GM19468 (cell line): Measurements from ENCODE around the gene B3GAT1.

Source experiments
- ATAC-seq: cut with Tn5 transposase; IDR thresholded peaks from one replicate; pipeline ENCODE4 v1.9.1; 2021; ENCODE audit warnings: mild to moderate bottlenecking, moderate library complexity, moderate number of reproducible peaks; ENCODE audit not compliant: unreplicated experiment; ENCODE audit errors: extremely low read depth

B3GAT1 gene

GRCh38 chr11:134442246-134442645 lies 30.2 kb upstream of the B3GAT1 start:
- ATAC-seq = no peak

DNA sequence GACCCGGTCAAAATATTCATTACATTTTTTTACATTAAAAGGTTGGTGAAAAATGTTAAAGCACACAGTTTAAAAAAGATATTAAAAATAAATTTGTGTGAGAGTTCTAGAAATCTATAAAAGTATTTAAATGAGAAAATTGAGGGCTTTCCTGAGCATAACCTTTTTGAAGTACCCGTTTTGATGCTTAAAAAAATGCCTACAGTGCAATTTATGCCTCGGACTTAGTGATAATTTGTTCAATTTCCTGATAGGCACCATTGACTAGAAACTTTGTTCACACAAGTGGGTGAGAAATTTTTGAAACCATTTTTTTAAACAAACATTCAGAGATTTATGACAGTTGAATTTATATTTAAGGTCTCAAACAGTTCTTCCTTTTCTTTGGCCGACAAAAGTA lies 29.7 kb upstream of the B3GAT1 start:
- ATAC-seq = no peak

- no peak for ATAC-seq
Measured at GRCh38 chr11:134441281-134441680, 29.2 kb upstream of the B3GAT1 start.

DNA sequence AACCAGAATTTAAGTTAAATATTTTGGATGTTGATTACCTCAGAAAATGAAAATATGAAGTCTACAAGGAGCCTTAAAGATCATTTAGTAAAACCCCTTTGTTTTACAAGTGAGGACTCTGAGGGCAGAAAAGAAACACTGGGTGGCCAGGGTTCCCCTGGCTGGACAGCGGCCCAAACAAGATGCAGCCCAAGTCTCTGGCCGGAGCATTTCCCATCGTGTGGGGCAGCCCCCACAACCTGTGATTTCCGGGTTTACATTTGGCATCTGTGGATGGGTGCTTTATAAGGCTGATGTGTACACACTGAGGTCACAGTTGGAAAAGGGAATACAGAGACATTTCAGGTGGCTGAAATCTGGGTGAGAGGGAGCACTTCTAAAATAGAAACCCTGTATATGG lies 28.8 kb upstream of the B3GAT1 start:
- ATAC-seq = no peak

GRCh38 chr11:134438542-134439537 lies 26.8 kb upstream of the B3GAT1 start:
- no peak for ATAC-seq

DNA sequence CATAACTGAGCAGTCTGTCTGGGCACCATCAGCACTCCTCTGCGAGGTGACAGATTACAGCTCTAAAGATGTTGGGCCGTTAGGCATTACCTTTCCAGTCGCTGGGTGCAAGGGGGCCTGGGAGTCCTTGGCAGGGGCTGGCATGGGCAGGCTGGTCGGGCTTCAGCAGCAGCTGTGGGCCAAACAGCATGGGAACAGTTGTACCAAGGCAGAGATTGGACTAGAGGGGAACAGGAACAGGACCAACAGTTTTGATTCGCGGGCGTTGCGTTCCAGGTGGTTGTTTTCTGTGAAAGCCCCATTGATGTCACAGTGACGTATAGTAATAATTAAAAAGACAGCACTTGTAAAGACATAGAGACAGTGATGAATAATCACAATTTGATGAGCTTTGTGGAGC lies 25.8 kb upstream of the B3GAT1 start:
- ATAC-seq = no peak

GRCh38 chr11:134436781-134437180 lies 24.7 kb upstream of the B3GAT1 start:
- no peak for ATAC-seq

DNA sequence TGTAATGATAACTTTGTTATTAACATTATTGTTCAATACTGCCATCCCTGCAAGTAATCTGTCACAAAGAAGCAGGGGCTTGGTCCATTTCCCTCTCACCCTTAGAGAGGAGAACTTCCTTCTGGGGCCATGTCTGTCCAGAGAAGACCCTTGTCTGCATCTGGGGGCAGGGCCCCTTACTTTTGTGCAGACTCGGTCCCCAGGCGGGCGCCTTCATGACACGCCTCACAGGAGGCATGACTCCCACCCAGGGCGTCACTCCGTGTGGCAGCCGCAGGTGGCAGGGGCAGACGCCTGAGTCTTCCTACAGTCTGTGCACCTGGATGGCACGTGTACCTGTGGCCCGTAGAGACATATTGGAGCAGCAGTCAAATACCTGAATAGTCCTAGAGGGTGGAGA lies 21.8 kb upstream of the B3GAT1 start:
- ATAC-seq = no peak

DNA sequence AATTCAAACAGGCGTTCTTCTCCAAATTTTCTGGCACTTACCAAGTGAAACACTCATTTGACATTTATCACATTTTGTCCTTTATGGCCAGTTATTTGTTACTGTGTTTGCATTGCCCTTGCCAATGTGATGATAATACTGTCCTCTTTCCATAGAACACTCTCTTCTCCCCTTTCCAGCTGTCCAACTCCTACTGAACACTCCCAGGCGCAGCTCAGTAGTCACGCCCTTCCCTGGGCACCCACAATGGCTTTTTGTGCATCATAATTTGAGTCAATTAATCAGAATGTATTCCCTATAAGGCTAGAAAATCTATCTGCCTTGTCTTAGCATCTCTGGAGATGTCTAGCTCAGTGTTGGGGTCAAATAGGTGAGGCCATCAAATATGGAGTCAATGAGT lies 21.2 kb upstream of the B3GAT1 start:
- no peak for ATAC-seq

GRCh38 chr11:134432776-134433175 lies 20.7 kb upstream of the B3GAT1 start:
- ATAC-seq = no peak

DNA sequence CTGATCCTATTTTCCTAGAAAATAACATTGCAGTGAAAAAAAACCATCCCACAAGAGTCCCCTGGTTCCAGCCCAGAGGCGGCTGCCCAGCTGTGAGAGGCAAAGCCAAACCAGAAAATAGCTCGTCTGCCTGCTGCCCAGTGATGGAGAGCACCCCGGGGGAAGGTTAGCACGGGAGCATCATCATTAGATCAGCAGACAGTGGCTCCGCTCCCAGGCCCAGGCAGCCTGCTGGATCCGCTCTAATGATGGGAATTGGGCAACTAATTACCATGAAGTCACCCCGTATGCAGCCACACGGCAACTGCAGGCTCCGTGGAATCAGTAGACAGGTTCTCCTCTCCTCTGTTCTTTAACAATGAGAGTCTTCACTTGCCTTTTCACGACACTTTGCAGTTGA lies 17.1 kb upstream of the B3GAT1 start:
- no peak for ATAC-seq

- ATAC-seq = no peak
Measured at GRCh38 chr11:134425816-134426536, 13.9 kb upstream of the B3GAT1 start.

- ATAC-seq = no peak
Measured at GRCh38 chr11:134425413-134425812, 13.4 kb upstream of the B3GAT1 start.

DNA sequence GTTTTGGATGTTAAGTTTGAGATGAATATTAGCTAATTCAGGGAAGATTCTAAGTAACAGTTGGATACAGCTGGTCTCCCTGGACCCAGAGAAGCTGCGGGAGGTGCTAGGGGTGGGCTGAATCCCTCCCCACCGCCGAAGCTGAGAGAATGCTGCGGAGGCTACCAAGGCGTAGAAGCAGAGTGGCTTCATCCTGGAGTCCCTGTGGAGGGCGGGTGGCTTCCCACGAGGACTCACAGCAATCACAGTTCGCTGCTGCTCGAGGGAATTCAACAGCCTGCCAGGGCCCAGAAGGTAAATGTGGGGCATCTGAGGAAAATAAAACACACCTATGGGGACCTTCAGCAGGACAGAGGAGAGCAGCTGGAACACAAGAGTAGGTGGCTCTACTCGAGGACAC lies 11.1 kb upstream of the B3GAT1 start:
- no peak for ATAC-seq

- ATAC-seq = no peak
Measured at GRCh38 chr11:134417871-134418840, 6.1 kb upstream of the B3GAT1 start.

DNA sequence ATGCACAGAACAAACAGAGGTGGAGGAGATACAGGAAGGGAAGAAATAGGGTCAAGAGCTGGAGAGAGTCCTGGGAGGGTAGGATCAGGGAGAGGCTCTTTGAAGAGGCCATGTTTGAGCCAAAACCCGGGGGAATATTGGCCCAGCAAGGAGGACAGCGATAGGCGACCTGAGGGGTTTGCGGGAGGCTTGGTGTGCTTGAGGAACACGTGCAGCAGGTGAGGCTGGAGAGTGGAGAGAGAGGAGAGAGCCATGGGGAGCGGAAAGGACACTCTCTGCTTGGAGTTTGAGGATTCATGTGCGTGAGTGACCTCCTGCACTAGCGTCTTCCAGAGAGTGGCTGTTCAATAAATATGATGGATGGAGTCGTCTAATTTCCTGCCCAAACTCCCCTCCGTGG lies 4.7 kb upstream of the B3GAT1 start:
- ATAC-seq = no peak

DNA sequence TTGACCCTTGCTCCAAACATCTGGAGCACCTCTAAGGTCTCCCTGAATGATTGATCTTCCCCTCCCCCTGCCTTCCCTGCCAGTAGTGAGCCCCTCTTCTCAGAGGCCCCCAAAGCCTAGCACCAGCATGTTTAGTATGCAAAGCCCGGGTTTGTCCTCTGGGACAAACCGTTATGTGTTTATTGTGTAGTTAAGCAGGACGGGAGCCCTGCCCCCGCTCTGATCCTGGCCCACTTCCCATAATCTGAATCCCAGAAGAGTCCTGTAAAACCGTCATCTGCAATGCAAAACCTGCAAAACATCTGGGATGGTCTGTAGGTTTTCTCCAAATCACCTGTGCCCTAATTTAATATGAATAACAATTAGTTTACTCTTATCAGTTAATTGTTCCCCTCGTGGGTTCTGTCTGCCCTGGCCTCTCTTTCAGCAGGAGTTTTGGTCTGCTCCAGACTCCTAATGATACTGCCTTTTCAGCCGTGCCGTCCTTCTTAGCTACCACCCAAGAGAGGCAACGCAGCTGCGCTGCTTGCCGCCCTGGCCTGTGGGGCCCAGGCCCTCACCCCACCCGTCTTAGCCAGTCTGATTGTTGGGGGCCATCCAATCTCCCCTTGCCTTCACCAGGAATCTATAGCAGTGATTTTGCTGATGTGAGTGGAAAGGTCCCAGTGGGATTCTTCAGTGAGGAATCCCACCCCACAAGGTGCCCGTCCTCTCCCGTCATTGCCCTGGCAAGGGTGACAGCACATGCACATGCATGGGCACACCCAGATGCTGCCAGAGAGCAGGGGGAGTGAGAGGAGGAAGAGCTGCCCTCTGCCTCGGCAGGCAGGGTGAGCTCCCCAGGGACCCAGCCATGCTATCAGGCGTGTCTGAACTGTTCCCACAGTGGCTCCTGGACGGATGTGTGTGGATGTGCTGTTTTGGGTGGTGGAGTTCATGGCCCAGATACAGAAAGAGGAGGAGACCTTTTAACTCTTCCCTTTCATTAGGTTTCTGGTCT lies 3.0 kb upstream of the B3GAT1 start:
- ATAC-seq = no peak

DNA sequence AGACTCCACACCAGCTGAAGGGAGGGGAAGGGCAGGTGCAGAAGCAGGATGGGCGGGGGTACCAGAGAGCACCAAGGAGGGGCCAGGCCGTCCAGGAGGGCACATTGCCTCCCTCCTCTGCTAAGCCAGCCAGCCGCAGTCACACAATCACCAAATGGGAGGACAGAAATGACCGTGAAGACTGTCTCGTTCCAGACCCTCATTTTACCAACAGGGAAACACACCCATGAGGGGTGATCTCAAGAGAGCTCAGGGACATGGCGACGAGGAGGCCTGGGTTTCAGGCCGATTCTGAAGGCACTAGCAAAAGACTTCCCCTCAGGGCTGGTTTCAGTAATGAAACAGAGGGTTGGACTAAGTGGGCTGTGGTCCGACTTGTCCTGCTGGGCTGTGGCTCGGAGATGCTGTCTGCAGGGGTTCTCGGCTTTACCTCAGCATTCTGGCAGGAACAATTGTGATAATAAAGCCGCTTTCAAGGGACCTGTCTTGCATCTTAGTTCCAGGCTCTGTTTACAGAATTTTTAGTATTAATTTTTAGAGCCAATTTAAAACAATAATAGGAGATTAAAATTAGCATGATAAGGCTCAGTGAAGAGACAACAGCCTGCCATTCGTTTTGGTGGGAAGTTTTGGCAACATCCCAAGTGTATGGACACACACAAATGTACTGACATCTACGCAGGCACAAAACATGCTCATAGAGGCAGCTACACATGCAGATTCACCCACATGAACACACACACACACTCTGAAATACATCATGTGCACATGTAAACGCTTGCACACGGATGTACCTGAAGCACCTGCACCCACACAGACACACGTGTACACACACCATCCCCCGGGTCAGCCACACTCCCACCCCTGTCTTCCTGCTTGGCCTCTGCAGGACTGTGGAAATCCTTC lies 2.0 kb upstream of the B3GAT1 start:
- ATAC-seq = no peak
